Measurements from ENCODE around the gene PTMS.
"Not testable (repeated sequence)": the region's sequence is repeated elsewhere in the genome, so short reads cannot be mapped to it uniquely, and the experiment has no call there.

The PTMS gene

DNA sequence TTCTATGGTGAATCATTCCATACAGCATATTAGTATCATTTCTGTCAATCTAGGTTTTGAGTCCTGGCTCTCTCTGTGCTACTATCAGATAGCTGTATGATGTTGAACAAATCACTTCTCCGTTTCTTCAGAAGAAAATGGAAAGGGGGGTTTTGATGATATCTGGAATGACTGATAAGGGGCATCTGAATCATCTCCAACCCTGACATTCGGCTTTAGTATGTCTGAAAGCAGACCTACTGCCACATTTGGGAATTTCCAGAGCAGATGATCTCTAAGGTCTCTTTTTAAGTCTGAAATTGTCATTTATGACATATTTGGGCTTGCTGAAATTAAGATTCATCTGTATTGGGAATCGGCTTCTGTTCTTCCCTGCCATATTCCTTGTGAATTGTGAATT, 23.3 kb upstream of the PTMS start:
- H3K9me3 Mint-ChIP-seq = no peaks in the 10 kb centered on the region
- H3K27ac Mint-ChIP-seq = no peak overlapping the region
- H3K36me3 Mint-ChIP-seq (ENCODE audit: low read depth) = peaks cover 17% of the 10 kb centered on the region
- intact Hi-C loops (cut with micrococcal nuclease) = no loop called here
- no peaks in the 10 kb centered on the region for H3K27me3 Mint-ChIP-seq
- H3K4me1 Mint-ChIP-seq (ENCODE audit: low read depth) = peaks cover 30% of the 10 kb centered on the region
- H3K4me3 Mint-ChIP-seq = no peak overlapping the region

DNA sequence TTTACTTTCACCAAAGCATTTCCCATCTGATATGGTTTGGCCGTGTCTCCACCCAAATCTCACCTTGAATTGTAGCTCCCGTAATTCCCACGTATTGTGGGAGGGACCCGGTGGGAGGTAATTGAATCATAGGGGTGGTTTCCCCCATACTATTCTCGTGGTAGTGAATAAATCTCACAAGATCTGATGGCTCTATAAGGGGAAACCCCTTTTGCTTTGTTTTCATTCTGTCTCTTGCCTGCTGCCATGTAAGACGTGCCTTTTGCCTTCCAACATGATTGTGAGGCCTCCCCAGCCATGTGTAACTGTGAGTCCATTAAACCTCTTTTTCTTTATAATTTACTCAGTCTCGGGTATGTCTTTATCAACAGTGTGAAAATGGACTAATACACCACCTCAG, 22.9 kb upstream of the PTMS start:
- H3K9me3 Mint-ChIP-seq; H3K27me3 Mint-ChIP-seq; H3K27ac Mint-ChIP-seq; H3K4me3 Mint-ChIP-seq; intact Hi-C loops (cut with micrococcal nuclease): not testable (repeated sequence)
- H3K4me1 Mint-ChIP-seq (ENCODE audit: low read depth) = peaks cover 34% of the 10 kb centered on the region
- H3K36me3 Mint-ChIP-seq (ENCODE audit: low read depth) = peaks cover 22% of the 10 kb centered on the region

DNA sequence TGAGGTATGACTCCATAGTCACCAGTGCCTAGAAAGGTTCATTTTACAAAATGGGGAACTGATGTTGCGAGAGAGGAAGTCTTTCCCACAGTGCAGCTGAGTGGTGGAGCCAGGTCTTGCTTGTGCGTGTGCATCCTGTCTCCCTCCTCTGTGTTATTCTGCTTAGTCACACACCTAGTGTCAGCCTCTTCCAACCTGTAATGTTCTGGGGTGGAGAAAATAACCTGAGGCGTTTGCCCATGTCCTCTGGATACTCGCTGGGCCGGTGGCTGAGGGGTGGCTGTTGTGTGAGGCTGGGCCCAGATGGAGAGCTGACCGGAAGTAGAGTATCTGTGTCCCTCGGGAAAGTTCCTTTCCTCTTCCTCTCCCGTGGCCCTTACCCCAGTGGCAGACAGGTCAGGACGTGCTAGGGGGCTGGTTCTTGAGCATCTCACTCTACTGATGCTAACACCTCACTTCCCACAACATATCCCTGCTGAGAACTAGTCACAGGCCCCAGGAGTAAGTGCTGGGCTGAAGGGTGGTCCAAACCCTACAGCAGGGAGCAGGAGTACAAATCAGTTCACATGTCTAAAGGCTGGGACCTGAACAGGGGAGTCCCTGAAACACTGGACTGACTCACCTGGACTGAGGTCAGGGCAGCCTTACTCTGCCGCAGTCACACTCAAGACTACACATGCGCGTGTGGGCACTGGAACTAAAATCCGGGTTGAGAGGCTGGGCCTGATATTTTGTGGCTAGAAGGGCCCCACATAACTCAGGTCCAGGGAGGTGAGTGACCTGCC, 20.2 kb upstream of the PTMS start:
- intact Hi-C loops (cut with micrococcal nuclease) = no loop called here
- Mint-ChIP-seq H3K9me3 (no peaks in the 10 kb centered on the region), H3K27me3 (no peaks in the 10 kb centered on the region), H3K36me3 (ENCODE audit: low read depth) (peaks cover 48% of the 10 kb centered on the region), H3K27ac (peak overlapping the region; percentile 62), H3K4me3 (no peak overlapping the region), H3K4me1 (ENCODE audit: low read depth) (peaks cover 39% of the 10 kb centered on the region)

DNA sequence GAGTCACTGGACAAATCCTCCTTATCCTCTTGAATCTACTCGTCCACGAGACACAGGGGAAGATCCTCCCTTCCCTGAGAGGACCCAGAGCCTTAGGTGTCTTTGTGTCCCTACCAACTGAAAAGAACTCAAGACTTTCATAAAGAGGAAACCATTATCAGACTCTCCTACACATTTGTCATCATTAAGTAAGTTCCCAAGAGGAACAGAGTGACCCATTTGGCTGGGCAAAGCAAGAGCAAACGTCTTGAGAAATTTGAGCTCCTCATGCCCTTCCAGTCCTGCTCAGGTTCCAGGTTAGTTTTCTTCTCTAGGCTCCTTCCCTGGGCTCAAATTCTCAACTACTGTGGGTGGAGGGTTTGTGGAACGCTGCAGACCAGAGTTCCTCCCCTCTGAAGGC, 18.9 kb upstream of the PTMS start:
- Mint-ChIP-seq H3K27me3 (no peaks in the 10 kb centered on the region), H3K4me3 (no peak overlapping the region), H3K27ac (peak overlapping the region; percentile 28), H3K36me3 (ENCODE audit: low read depth) (peaks cover 60% of the 10 kb centered on the region), H3K4me1 (ENCODE audit: low read depth) (peaks cover 52% of the 10 kb centered on the region), H3K9me3 (no peaks in the 10 kb centered on the region)
- intact Hi-C loops (cut with micrococcal nuclease) = no loop called here

DNA sequence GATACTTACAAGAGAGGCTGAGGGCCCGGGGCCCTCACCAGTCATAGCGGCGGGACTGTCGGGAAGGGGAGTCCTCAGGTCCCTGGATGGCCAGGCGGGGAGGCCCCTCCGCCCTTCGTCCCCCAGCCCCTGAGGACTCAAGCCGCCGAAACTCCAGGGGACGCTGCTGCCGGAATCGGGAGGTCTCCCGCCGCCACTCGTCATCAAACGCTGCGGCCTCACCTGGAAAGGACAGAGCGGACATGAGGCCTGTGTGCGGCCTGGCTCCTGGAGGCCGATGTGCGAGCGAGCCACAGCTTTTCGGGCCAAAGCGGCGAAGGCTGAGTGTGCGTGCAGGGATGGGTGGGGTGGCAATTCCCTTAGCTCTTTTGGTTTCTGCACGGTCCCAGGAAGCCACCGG, 17.4 kb upstream of the PTMS start:
- Mint-ChIP-seq H3K4me1 (ENCODE audit: low read depth) (peaks cover 64% of the 10 kb centered on the region), H3K4me3 (no peak overlapping the region), H3K27ac (no peak overlapping the region), H3K9me3 (no peaks in the 10 kb centered on the region), H3K36me3 (ENCODE audit: low read depth) (peaks cover 70% of the 10 kb centered on the region), H3K27me3 (no peaks in the 10 kb centered on the region)
- intact Hi-C loops (cut with micrococcal nuclease) = no loop called here

DNA sequence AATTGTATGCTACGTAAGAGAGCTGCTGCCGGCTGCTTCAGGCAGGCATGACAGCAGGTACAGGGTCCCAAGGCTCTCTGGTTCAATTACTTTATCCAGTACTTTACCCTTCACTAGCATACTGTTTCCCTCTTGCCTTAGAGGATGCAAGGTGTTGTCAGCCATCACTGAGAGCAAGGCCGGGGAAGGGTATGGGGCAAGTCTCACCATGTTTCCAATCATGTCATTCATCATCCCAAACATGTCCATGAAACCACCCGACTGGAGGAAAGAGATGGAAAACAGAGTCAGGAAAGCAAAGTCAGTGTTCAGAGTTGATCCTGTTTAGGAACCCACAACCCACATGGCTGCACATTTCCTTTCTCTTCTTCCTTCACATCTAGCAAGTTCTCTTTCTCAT, 15.7 kb upstream of the PTMS start:
- no peak overlapping the region for H3K4me3 Mint-ChIP-seq
- intact Hi-C loops (cut with micrococcal nuclease) = loop anchor here (5.0 kb wide), 1 partner anchor 42 kb away; no protein-coding TSS in a partner anchor
- H3K9me3 Mint-ChIP-seq = no peaks in the 10 kb centered on the region
- H3K36me3 Mint-ChIP-seq (ENCODE audit: low read depth) = peaks cover 70% of the 10 kb centered on the region
- H3K27ac Mint-ChIP-seq = no peak overlapping the region
- no peaks in the 10 kb centered on the region for H3K27me3 Mint-ChIP-seq
- H3K4me1 Mint-ChIP-seq (ENCODE audit: low read depth) = peaks cover 67% of the 10 kb centered on the region

DNA sequence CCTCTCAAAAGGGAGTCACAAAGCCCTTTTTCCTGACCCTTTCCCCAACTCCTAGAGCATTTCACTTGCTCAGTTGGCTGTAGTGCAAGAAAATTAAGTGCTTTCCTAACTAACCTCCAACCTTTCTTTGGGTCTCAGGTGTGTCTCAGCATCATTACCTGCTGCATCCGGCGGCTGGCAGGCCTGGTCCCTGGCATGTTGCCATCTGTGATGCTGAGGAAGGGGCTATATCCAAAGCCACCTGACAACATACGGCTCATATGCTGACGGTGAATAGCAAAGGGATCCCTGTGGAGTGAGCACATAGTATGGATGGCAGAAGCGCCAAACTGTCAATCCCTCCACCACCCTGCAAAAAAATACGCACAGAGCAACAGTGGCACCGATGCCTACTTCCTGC, 14.4 kb upstream of the PTMS start:
- peak overlapping the region; percentile 100 for H3K27ac Mint-ChIP-seq
- peaks cover 64% of the 10 kb centered on the region for H3K36me3 Mint-ChIP-seq (ENCODE audit: low read depth)
- peak overlapping the region; percentile 99 for H3K4me3 Mint-ChIP-seq
- H3K9me3 Mint-ChIP-seq = no peaks in the 10 kb centered on the region
- intact Hi-C loops (cut with micrococcal nuclease) = loop anchor here (5.0 kb wide), 1 partner anchor 41 kb away; no protein-coding TSS in a partner anchor
- peaks cover 3% of the 10 kb centered on the region for H3K27me3 Mint-ChIP-seq
- H3K4me1 Mint-ChIP-seq (ENCODE audit: low read depth) = peaks cover 61% of the 10 kb centered on the region

DNA sequence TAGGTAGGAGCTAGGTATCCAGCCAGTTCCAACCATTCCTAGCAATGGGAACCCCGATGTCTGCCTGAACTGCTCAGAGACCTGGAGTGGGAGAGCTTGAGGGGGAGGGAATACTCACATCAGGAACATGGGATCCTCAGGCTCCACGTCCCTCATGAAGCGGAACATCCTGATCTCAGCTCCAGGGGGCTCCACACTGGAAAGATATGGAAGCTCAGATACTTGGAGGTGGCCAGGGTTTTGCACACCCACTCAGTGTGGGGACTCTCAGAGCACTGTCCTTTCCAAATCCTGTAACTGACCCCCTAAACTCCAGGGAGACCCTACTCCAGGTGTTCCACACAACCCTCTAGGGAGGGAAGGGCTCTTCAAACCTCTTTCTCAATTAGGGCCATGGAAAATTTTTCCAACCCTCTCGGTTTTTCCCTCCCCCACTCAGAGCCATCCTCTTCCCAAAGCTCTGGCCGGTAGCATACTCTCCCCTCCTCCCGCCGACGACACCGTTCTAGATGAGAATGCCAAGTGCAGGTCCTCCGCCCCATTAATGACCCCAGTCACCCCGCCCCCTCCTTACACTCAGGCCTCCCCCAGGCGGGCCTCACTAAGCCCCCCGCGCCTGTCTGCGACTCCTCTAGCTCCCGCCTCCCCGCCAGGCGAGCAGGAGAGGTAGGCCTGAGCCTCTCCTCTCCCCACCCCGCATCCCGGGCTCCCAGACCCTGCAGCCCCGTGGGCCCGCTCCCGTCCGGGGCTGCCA, 13.8 kb upstream of the PTMS start:
- Mint-ChIP-seq H3K27me3 (peaks cover 6% of the 10 kb centered on the region), H3K4me3 (peak overlapping the region; percentile 99), H3K27ac (peak overlapping the region; percentile 100), H3K36me3 (ENCODE audit: low read depth) (peaks cover 58% of the 10 kb centered on the region), H3K9me3 (no peaks in the 10 kb centered on the region), H3K4me1 (ENCODE audit: low read depth) (peaks cover 62% of the 10 kb centered on the region)
- intact Hi-C loops (cut with micrococcal nuclease) = loop anchor here (5.0 kb wide), 1 partner anchor 40 kb away; no protein-coding TSS in a partner anchor

DNA sequence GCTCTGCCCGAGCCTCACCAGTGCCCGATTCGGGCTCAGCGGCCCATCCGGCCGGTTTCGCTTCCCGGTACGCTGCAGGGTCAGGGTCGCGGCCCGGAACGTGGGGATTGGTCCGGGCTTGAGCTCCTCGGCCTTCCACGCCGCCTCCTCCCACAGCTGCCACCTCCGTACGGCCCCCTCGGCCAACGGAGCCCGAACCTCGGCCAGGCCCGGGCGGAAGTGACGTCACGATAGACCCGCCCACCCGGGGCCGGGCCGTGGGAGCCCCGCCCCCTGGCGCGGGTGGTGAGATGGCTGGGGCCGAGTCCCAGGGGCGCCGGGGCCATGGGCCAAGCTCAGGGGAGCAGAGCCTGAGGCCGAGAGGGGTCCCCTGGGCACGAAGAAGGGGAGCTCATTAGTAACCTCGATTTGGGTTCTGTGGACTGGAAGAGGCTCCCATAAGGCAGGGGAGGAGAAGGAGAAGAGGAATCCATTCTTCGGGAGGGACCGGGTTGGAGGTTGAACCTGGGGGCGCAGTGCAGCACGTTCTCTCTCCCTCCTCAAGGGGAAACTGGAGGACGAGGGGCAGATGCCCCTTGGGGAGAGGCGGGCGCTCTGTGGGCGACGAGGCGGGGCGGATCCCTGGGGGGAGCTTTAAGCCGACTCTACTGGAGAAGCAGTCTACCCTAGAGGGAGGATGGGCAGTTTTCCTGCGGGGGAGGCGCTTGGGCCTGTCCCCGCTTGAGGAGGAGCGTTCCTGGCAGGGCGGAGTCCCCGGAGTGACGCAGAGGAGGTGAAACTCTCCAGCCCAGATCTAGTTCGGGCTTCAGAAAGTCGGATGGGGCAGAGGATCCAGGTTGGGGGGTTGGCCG, 13.0 kb upstream of the PTMS start, which contains the start of gene MLF2:
TSS of gene MLF2 (minus strand) at position 221 of the 851 bp plus-strand sequence. CDS start 807 bp downstream, outside the sequence.
- H3K4me3 Mint-ChIP-seq = peak within 1 kb of the TSS; percentile 99
- H3K4me1 Mint-ChIP-seq (ENCODE audit: low read depth) = peaks cover 54% of the 10 kb centered on the region
- H3K9me3 Mint-ChIP-seq = no peaks in the 10 kb centered on the region
- intact Hi-C loops (cut with micrococcal nuclease) = loop anchor here (1.0 to 5.0 kb wide), 3 partner anchors 26 to 72 kb away; no protein-coding TSS in a partner anchor
- peak within 1 kb of the TSS; percentile 100 for H3K27ac Mint-ChIP-seq
- H3K36me3 Mint-ChIP-seq (ENCODE audit: low read depth) = peaks cover 50% of the 10 kb centered on the region
- H3K27me3 Mint-ChIP-seq = peaks cover 7% of the 10 kb centered on the region

DNA sequence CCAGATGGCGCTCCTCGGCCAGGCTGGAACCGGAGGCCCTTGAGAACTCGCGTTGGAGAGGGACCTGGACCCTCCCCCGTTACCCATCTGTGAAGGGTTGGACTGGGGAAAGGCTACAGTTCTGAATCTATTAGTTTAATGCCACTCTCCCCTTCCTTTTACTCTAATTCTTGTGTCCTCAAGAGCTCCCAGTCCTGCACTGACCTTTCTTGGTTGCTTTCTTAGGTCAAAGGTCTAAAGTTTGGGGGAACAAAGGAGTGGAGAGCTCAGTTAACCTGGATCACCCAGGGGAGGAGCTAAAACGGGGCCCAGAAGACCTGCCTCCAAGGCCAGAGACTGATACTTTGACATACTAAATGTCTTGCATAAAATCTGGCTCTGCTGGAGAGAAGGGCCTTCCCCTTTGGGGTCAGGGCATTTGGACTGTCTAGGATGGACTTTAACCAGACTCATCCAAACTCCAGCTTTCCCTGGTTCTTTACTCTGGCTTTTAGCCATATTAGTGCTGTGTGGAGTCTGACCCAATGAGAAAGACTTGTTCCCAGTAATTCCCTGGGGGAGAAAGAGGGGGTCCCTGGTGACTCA, 12.3 kb upstream of the PTMS start:
- Mint-ChIP-seq H3K4me3 (peak overlapping the region; percentile 99), H3K9me3 (no peaks in the 10 kb centered on the region), H3K36me3 (ENCODE audit: low read depth) (peaks cover 43% of the 10 kb centered on the region), H3K4me1 (ENCODE audit: low read depth) (peaks cover 59% of the 10 kb centered on the region), H3K27ac (peak overlapping the region; percentile 100), H3K27me3 (peaks cover 11% of the 10 kb centered on the region)
- intact Hi-C loops (cut with micrococcal nuclease) = loop anchor here (1.0 to 5.0 kb wide), 4 partner anchors 10 to 71 kb away; no protein-coding TSS in a partner anchor

DNA sequence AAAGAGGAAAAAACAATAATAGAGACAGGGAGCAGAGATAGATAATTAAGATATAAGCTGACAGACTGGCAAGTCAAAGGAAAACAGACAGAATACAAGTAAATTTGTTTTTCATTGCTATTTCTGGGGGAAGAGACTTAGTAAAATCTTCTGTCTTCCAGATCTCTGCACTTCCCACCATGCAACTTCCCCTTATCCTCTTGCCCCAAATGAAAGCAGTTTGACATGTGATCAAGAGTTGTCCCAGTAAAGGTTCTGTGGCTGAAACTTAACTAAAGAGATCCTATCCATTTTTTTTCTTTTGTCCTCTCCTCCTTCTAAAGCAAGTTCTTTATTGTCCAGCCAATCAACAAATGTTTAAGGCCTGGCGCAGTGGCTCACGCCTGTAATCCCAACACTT, 11.8 kb upstream of the PTMS start:
- peaks cover 60% of the 10 kb centered on the region for H3K4me1 Mint-ChIP-seq (ENCODE audit: low read depth)
- peak overlapping the region; percentile 100 for H3K27ac Mint-ChIP-seq
- H3K36me3 Mint-ChIP-seq (ENCODE audit: low read depth) = peaks cover 37% of the 10 kb centered on the region
- intact Hi-C loops (cut with micrococcal nuclease) = loop anchor here (1.0 to 5.0 kb wide), 2 partner anchors 10 to 38 kb away; no protein-coding TSS in a partner anchor
- no peaks in the 10 kb centered on the region for H3K9me3 Mint-ChIP-seq
- peaks cover 12% of the 10 kb centered on the region for H3K27me3 Mint-ChIP-seq
- peak overlapping the region; percentile 99 for H3K4me3 Mint-ChIP-seq

DNA sequence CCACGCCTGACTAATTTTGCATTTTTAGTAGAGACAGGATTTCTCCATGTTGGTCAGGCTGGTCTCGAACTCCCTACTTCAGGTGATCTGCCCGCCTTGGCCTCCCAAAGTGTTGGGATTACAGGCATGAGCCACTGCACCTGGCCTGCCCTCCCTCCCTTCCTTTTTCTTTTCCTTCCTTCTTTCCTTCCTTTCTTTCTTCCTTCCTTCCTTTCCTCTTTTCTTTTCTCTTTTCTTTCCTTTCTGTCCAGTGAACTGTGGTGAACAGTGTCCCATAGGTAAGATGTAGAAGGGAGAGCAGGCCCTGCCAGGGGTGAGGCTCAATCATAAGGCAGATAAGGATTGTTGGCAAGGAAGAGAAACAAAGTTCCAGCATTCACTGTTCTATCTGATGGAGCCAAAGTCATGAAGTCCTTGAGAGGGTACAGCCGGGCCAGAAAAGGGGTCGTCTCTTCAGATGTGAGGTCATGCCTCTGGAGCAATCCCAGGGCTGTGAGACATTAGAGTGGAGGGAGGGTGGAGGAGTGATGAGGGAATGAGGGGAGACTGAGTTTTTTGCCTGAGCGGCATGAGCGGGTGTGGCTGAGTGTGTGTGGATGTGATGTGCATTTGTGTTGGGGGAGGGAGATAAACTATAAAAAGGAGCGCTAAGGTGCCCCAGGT, 9.0 kb upstream of the PTMS start:
- peak overlapping the region; percentile 3 for H3K27ac Mint-ChIP-seq
- intact Hi-C loops (cut with micrococcal nuclease) = no loop called here
- H3K4me3 Mint-ChIP-seq = no peak overlapping the region

More for the DNA sequence above, 9.0 kb upstream of the PTMS start:
- Mint-ChIP-seq H3K4me1 (ENCODE audit: low read depth) (peaks cover 44% of the 10 kb centered on the region), H3K27me3 (peaks cover 24% of the 10 kb centered on the region), H3K36me3 (ENCODE audit: low read depth) (peaks cover 11% of the 10 kb centered on the region), H3K9me3 (no peaks in the 10 kb centered on the region)

Measured in dendritic cell treated with granulocyte-macrophage colony-stimulating factor and Interleukin-4, amounts not matched to agents 40 ng/mL and 50 ng/mL, for 4 days (primary cell).